A673 (cell line): ENCODE data around the gene RHPN2. TPM values are rescaled to one million over a fixed set of nuclear protein-coding genes. Genes with fewer than 3 reads are reported as not detected.

Source experiments
- BruUV-seq: library from RNA; stranded (reverse); fragments of 400-500 nt; replicated peaks from 2 replicates; lab custom pipeline; 2021; lab: Mats Ljungman, UMichigan
- CTCF ChIA-PET: fragments of 300-600 bp; sonication (Branson Sonifier 250); formaldehyde crosslinking; loops from one replicate; lab custom pipeline; 2022; ENCODE audit warnings: antibody characterized with exemption; lab: Charles Lee
- POLR2A ChIA-PET: fragments of 300-600 bp; sonication (Branson Sonifier 250); formaldehyde crosslinking; loops from one replicate; lab custom pipeline; 2022; ENCODE audit warnings: antibody characterized with exemption; ENCODE audit not compliant: low non-redundant PET; lab: Charles Lee
- DNase-seq: peaks from one replicate; pipeline ENCODE4 v3.0.0-alpha.2; 2015; ENCODE audit warnings: low spot score
- H3K27ac ChIP-seq: fragments of 200-600 bp; sonication (generic); 2 replicates; pipeline ENCODE4 v1.5.1; 2016; ENCODE audit warnings: mixed run types, low read depth, mild to moderate bottlenecking, mixed read lengths, antibody characterized with exemption, low read length; ENCODE audit not compliant: poor library complexity, severe bottlenecking
- H3K27me3 ChIP-seq: fragments of 200-600 bp; sonication (generic); replicated peaks from 2 replicates; pipeline ENCODE4 v1.6.1; 2017; ENCODE audit warnings: mixed run types, low read depth, mild to moderate bottlenecking, mixed read lengths, antibody characterized with exemption, low read length; ENCODE audit not compliant: insufficient read depth, poor library complexity
- H3K36me3 ChIP-seq: fragments of 200-600 bp; sonication (generic); 2 replicates; pipeline ENCODE4 v1.6.1; 2016; ENCODE audit warnings: mixed run types, mild to moderate bottlenecking, mixed read lengths, antibody characterized with exemption, low read length; ENCODE audit not compliant: insufficient read depth, poor library complexity, severe bottlenecking
- H3K4me1 ChIP-seq: fragments of 200-600 bp; sonication (generic); 2 replicates; pipeline ENCODE4 v1.6.1; 2017; ENCODE audit warnings: mixed run types, mild to moderate bottlenecking, mixed read lengths, antibody characterized with exemption, low read length; ENCODE audit not compliant: insufficient read depth, poor library complexity, severe bottlenecking
- H3K4me3 ChIP-seq: fragments of 200-600 bp; sonication (generic); 2 replicates; pipeline ENCODE4 v1.5.1; 2016; ENCODE audit warnings: low read depth, mixed run types, mild to moderate bottlenecking, mixed read lengths, low read length; ENCODE audit not compliant: poor library complexity, severe bottlenecking
- H3K9me3 ChIP-seq: fragments of 200-600 bp; sonication (generic); 2 replicates; pipeline ENCODE4 v1.6.1; 2016; ENCODE audit warnings: mixed run types, low read depth, mild to moderate bottlenecking, mixed read lengths, antibody characterized with exemption, low read length; ENCODE audit not compliant: poor library complexity, severe bottlenecking
- EZH2 ChIP-seq: fragments of 200-600 bp; sonication (generic); IDR thresholded peaks from 2 replicates; pipeline ENCODE4 v1.6.1; 2017; ENCODE audit warnings: borderline replicate concordance, low read depth, mild to moderate bottlenecking, mixed read lengths, antibody characterized with exemption, low read length; ENCODE audit not compliant: poor library complexity, severe bottlenecking
- intact Hi-C: fragments of 100-400 bp; cut with micrococcal nuclease; formaldehyde crosslinking; loops from one replicate; pipeline ENCODE4 v1.10.0; 2022; ENCODE audit not compliant: unreplicated experiment
- total RNA-seq: library from RNA; stranded (reverse); gene quantifications from 2 replicates; pipeline ENCODE4 v1.2.3, GENCODE V29; 2021
- TF ChIP-seq, protein P1 (sequence below): fragments of 300-800, 200-600 bp; sonication (generic); conservative IDR thresholded peaks from 2 replicates; pipeline ENCODE4 v1.5.1; 2017; ENCODE audit warnings: low read depth, mild to moderate bottlenecking, antibody characterized with exemption, low read length, moderate library complexity, mixed read lengths

The RHPN2 gene
- total RNA-seq, 1 experiment from 2014 or later = 10.5 TPM

GRCh38 chr19:33089010-33089409, 24.3 kb upstream of the RHPN2 start:
- H3K9me3 ChIP-seq = no peaks in the 10 kb centered on the region
- H3K4me3 ChIP-seq = no peak overlapping the region
- DNase-seq = no peak
- BruUV-seq = no TSS peak
- H3K27ac ChIP-seq = no peak overlapping the region
- intact Hi-C loops = no loop called here
- peaks cover 12% of the 10 kb centered on the region for H3K36me3 ChIP-seq
- H3K27me3 ChIP-seq = no peaks in the 10 kb centered on the region
- H3K4me1 ChIP-seq = no peaks in the 10 kb centered on the region
- CTCF ChIA-PET = no interaction called here
- POLR2A ChIA-PET = no interaction called here
- TF ChIP-seq EZH2 = no peak
- TF ChIP-seq, protein P1, sequence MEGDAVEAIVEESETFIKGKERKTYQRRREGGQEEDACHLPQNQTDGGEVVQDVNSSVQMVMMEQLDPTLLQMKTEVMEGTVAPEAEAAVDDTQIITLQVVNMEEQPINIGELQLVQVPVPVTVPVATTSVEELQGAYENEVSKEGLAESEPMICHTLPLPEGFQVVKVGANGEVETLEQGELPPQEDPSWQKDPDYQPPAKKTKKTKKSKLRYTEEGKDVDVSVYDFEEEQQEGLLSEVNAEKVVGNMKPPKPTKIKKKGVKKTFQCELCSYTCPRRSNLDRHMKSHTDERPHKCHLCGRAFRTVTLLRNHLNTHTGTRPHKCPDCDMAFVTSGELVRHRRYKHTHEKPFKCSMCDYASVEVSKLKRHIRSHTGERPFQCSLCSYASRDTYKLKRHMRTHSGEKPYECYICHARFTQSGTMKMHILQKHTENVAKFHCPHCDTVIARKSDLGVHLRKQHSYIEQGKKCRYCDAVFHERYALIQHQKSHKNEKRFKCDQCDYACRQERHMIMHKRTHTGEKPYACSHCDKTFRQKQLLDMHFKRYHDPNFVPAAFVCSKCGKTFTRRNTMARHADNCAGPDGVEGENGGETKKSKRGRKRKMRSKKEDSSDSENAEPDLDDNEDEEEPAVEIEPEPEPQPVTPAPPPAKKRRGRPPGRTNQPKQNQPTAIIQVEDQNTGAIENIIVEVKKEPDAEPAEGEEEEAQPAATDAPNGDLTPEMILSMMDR = no peak

DNA sequence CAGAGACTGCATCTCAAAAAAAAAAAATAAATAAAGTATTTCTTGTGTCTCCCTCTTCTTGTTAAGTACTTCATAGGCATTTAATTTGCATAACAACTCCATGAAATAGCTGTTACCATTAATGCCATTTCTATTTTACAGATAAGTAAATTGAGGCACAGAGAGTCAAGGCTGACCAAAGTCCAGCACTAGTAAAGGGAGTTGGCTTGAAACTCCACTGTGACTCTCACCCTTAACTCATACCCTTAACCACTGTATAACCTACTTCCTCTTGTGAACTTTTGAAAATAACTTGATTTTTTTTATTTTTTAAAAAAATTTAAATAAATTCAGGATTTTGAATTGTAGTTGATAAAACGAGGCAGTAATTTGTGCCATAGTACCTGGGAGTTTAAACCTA, 22.3 kb upstream of the RHPN2 start:
- no TSS peak for BruUV-seq
- POLR2A ChIA-PET = no interaction called here
- Histone ChIP-seq H3K36me3 (peaks cover 3% of the 10 kb centered on the region), H3K4me1 (peaks cover 3% of the 10 kb centered on the region), H3K9me3 (no peaks in the 10 kb centered on the region), H3K4me3 (no peak overlapping the region), H3K27ac (no peak overlapping the region), H3K27me3 (no peaks in the 10 kb centered on the region)
- intact Hi-C loops = no loop called here
- CTCF ChIA-PET = no interaction called here
- no peak for DNase-seq
- no peak for TF ChIP-seq EZH2
- TF ChIP-seq, protein P1 = no peak

GRCh38 chr19:33085570-33086128, 21.0 kb upstream of the RHPN2 start:
- Histone ChIP-seq H3K4me3 (no peak overlapping the region), H3K9me3 (no peaks in the 10 kb centered on the region), H3K36me3 (peaks cover 3% of the 10 kb centered on the region), H3K4me1 (peaks cover 5% of the 10 kb centered on the region), H3K27ac (no peak overlapping the region), H3K27me3 (no peaks in the 10 kb centered on the region)
- POLR2A ChIA-PET = no interaction called here
- TF ChIP-seq EZH2 = no peak
- TF ChIP-seq, protein P1 = no peak
- intact Hi-C loops = no loop called here
- CTCF ChIA-PET = no interaction called here
- DNase-seq = no peak
- no TSS peak for BruUV-seq
